Urothelium cell line (cell line): ENCODE results near the gene RAB3IL1.

ENCODE experiments used
- DNase-seq: peaks from one replicate; pipeline ENCODE4 v3.0.0; 2011; ENCODE audit warnings: low spot score, mixed read lengths
- FAIRE-seq: peaks from 2 replicates; lab custom pipeline; 2011; peaks lifted over from hg19 to GRCh38; lab: Jason Lieb, UNC

RAB3IL1 gene

DNA sequence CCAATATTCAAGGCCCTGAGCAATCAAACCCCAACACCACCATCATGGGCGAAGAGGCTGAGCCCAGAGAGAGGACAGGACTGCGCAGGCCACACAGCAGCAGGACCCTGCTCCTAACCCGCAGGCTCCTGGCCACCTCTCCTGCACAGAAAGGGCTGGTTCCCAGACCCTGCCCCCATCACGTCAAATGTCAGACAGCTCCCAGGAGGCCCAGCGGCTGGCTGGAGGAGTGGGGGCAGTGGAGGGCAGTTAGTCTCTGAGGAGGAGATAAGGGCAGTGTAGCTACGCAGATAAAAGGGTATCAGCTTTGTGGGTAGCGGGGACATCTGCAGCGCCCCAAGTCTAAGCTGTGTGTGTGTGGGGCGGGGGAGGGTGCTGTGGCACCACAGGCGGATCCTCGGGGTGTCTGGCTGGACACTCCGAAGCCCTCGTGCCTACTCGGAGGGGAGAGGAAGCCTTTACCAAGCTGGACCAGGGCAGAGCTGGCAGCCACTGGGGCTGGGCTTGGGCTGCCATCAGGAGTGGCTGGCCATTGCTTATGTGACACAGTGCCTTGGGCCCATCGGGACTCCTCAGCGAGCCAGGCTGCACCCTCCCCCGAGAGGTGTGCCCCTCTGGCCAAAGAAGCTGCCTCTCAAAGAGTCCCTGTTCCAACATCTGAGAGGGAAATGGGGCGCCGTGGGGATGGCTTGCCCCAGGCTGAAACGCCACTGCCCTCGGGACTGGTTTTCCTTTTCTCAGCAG lies 47.5 kb downstream of the RAB3IL1 start:
- no peak for DNase-seq

DNA sequence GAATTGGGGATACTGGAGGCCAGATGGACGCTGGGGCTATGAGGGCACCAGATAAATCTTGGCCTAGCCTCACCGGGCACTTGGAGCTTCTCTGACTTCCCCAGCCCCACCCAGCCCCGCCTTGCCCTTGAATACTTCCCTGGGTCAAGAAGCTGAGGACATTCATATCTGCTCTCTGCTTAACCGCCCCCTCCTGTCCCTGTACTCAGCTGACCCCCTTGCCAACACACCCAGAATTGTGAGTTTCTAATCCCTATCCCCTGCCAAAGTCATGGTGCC lies 48.0 kb downstream of the RAB3IL1 start:
- no peak for FAIRE-seq

More for the DNA sequence above, 47.5 kb downstream of the RAB3IL1 start:
- no peak for FAIRE-seq

DNA sequence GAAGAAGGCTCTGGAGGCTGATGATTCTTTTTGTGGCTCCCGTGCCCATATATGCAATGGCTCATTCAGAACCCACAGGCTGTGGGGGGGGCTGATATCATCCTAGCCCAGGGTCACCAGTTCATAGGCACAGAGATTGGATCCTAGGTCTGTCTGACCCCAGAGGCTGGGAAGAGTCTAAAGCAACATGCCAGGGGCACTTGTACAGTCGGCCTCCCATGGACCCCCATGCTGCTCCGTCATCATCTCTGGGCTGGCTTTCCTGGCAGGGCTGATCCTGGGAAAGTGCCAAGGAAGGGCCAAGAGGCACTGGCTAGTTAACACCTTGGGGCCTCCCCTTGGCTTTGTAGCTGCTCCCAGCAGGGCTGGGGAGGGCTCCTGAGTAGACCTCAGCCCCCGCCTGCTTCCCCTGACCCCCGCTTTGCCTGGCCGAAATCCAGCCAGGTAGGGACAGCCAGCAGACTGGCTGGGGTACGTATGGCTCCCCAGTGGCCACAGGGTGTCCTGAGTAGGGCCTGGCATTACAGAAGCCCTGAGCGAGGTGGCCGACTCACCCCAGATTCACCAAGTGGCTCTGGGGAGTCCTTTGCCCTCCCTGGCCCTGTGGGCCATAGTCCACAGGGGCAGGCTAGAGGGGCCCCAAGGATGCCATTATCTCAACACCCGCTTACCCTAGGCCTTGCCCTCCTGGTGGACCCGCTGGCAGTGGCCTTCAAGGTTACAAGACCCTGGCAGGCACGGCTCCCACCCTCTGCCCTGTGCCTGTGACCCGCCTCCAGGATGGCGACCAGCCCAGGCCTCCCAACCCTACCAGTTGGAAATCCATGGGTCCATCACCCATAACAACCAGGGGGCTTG lies 48.6 kb downstream of the RAB3IL1 start:
- FAIRE-seq (no peak), DNase-seq (no peak)

More for the DNA sequence above, 48.0 kb downstream of the RAB3IL1 start:
- DNase-seq: no peak

DNA sequence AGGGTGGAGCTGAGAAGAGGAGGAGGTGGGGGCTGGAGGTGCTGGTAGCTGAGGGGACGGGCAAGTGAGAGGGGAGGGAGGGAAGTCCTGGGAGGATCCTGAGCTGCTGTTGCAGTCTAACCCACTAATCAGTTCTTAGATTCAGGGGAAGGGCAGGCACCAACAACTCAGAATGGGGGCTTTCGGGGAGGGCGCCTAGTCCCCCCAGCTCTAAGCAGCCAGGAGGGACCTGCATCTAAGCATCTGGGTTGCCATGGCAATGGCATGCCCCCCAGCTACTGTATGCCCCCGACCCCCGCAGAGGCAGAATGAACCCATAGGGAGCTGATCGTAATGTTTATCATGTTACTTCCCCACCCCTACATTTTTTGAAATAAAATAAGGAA lies 50.4 kb downstream of the RAB3IL1 start:
- no peak for DNase-seq
- FAIRE-seq: no peak

DNA sequence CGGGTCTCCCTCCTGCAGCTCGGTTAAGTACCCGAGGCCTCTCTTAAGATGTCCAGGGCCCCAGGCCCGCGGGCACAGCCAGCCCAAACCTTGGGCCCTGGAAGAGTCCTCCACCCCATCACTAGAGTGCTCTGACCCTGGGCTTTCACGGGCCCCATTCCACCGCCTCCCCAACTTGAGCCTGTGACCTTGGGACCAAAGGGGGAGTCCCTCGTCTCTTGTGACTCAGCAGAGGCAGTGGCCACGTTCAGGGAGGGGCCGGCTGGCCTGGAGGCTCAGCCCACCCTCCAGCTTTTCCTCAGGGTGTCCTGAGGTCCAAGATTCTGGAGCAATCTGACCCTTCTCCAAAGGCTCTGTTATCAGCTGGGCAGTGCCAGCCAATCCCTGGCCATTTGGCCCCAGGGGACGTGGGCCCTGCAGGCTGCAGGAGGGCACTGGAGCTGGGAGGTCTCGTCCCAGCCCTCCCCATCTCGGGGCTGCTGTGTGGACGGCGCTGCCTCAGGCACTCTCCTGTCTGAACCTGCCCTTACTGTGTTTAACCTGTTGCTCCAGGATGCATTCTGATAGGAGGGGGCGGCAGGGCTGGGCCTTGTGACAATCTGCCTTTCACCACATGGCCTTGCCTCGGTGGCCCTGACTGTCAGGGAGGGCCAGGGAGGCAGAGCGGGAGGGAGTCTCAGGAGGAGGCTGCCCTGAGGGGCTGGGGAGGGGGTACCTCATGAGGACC lies 51.0 kb downstream of the RAB3IL1 start:
- no peak for DNase-seq
- no peak for FAIRE-seq

DNA sequence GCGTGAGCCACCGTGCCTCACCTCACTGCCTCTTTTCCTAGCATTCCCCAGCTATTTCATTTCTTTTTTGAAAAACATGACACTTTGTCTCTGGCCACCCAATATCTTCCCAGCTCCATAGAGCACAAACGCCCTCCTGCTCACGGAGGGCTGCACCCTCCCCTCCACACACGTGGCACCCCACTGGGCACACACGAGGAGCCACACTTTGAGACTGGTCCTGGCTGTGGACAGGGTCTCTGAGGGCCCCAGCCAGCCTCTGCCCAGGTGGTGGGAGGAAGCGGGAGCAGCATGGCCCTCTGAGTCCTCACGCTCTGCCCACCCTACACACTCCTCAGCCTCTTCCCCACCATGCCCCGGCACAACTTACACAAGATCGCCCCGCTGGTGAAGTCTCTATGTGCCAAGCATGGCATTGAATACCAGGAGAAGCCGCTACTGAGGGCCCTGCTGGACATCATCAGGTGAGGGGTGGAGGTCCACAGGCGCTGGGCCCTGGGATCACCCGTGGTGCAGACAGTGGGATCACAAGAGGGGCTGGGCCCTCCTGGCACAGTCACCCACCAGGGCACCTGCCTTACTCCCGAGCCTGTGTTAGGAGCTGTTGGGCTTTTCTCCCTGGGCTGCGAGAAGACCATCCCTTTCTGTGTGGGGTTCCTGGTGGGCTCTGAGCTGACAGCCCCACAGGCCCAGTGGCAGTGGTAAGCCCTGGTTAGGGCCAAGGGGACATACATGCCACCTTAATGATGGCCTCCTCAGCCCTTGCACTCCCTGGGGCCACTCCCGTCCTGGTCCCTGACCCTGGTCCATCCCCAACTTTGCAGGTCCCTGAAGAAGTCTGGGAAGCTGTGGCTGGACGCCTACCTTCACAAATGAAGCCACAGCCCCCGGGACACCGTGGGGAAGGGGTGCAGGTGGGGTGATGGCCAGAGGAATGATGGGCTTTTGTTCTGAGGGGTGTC lies 52.3 kb downstream of the RAB3IL1 start:
- DNase-seq (no peak), FAIRE-seq (no peak)

DNA sequence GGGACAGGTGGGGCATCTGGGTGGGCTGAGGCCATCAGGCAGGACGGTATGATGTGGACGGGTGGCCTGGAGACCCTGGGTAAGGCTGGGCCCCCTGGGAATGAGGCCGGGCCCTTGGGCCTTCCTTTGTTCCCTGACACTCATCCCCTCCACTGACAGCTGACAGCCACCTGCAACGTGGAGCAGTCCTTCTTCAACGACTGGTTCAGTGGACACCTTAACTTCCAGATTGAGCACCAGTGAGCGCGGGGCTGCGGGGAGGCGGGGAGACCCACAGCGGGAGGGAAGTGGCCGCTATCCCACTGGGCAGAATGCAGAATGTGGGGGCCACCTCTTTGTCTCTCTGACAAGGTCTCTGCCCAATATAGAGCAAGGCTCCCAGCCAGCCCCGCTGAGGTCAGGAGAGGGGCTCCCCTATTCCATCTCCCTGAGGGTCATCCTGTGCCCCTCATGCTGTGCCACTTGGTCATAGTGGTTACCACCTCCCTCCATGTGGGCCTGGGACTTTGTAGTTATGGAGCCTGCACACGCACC lies 53.8 kb downstream of the RAB3IL1 start:
- no peak for FAIRE-seq
- DNase-seq: no peak

DNA sequence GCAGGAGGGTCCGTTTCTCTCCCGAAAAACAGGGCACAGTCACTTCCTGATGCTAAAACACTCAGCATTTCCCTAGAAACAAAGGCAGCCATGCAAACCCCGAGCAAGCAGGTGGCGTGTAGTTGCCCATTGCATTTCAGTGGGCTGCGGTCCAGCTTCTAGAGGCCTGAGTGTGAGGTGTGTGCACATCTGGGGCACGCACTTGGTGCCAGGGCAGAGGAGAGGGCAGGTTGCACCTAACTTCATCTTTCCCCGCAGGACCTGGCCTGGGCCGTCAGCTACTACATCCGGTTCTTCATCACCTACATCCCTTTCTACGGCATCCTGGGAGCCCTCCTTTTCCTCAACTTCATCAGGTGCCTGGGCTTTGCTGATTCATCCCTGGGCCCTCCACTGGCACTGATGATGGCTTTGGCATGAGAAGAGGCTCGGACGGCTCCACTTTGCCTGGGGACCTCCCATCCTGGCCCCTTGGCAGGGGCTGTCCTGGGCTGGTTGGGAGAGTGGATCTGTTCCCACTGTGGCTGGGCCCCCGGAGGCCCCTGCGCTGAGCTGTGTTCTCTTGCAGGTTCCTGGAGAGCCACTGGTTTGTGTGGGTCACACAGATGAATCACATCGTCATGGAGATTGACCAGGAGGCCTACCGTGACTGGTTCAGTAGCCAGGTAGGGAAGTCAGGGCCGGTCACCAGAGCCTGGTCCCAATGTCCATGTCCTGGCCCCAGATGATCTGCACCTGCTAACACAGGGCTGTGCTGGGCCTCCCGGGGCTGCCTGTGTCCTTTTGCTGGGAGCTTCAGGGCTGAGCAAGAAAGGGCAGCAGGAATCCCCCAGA lies 54.4 kb downstream of the RAB3IL1 start:
- FAIRE-seq: no peak
- no peak for DNase-seq

DNA sequence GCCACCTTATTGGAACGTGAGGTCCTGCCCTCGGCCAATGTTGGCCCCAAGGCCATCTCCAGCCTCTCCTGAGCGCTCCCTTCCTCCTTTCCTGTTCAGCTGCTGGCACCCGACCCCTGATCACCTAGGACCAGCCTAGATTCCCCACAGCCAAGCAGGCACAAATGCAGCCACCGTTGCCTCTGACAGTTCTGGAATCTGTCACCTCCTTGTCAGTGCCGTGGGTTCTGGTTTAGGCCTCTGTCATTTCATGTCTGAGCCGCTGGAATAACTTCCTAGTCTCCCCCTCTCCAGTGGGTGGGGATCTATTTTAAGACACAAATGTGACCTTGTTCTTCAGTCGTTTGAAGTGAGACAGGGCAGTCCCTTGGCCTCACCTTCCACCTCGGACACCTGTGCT lies 55.7 kb downstream of the RAB3IL1 start:
- FAIRE-seq (no peak), DNase-seq (no peak)

DNA sequence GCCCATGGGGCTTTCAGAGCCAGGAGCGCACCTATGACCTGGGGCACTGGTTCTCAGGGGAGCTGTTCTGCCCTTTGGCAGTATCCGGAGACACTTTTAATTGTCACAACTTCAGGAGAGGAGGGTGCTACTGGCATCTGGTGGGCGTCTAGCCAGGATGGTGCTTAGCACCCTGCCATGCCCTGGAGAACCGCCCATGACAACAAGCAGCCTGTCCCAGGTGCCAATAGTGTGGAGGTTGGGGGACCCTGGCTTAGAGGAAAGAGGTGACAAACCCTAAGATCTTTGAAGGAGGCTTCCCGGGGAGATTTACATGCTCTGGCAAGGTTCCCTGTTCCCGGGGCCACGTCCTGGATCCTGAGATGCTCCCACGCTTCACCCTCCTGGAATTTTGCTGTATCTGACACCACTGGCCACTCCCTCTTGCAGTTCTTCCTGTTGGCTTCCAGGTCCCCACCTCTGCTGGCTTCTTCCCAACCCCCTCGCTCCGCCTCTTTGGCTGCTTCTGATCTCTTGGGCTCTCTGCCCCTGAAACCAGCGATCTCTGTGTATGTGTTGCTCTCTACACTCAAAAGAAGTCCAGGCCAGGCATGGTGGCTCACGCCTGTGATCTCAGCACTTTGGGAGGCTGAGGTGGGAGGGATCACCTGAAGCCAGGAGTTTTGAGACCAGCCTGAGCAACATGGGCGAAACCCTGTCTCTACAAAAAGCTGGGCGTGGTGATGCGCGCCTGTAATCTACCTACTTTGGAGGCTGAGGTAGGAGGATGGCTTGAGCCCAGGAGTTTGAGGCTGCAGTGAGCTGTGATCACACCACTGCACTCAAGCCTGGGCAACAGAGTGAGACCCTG lies 57.1 kb downstream of the RAB3IL1 start:
- no peak for FAIRE-seq
- no peak for DNase-seq

DNA sequence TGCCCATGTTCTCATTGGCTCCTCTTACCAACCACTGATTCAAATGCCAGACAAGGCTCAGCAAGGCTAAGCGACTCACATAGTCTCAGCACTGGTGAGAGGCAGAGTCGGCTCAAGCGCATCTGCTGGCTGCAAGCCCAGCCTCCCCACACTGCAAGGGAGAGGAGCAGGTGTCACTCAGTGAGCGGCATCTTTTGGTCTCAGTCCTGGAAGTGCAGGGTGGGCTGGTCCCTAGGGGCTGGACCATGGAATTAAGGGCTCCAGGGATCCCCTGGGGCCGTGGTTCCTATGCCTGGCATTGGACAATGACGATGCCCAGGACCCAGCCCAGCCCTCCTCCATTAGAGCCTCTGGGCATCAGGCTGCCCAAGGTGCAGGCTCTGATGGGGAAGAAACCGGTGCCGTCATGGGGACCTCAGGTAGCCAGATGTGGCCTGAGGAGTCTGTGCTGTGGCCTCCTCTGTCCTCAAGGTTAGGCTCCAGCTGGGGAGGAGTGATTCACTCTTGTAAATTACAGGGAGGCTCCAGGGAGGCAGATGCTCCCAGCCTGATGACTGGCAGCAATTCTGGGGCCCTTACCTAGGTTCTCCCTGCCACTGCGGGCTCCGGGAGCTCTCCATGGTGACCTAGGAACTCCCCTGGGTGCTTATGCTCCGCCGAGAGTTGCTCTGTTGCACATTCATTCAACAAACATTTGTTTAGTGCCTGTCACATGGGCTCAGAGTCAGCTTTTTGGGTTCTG lies 61.3 kb downstream of the RAB3IL1 start:
- FAIRE-seq: no peak
- no peak for DNase-seq

DNA sequence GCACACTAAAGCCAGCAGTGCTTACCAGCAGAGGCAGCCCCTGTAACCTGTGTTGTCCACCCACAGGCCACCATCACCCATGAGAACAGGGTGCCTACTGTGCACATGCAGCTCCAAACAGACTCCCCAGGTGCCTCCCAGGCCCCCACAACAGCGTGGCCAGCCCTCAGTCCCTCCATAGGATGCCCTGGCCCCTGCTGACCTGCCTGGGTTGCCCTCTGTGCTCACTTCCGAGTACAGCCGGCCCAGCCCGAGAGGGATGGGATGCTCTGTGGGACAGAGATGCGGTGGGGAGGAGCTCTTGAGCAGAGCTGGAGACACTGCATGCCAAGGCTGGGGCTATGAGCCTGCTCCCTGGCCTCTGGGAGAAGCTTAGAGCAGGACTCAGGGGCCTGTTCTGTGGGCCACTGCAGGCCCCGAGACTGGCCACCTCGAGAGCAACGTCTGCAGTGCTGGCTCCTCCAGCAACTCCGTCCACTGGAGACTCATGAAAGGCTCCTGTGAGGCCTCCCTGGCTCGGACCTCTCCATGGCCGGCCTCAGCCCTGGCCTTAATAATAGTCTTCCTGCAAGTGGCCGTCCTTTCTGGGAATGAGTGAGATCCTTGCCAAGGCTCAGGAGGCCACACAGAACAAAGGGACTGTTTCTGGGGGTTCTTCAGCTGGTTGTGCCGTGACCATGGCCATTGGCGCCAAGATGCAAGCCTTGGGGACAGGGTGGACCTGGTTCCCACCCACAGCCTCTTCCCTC lies 62.2 kb downstream of the RAB3IL1 start:
- FAIRE-seq (no peak), DNase-seq (no peak)

DNA sequence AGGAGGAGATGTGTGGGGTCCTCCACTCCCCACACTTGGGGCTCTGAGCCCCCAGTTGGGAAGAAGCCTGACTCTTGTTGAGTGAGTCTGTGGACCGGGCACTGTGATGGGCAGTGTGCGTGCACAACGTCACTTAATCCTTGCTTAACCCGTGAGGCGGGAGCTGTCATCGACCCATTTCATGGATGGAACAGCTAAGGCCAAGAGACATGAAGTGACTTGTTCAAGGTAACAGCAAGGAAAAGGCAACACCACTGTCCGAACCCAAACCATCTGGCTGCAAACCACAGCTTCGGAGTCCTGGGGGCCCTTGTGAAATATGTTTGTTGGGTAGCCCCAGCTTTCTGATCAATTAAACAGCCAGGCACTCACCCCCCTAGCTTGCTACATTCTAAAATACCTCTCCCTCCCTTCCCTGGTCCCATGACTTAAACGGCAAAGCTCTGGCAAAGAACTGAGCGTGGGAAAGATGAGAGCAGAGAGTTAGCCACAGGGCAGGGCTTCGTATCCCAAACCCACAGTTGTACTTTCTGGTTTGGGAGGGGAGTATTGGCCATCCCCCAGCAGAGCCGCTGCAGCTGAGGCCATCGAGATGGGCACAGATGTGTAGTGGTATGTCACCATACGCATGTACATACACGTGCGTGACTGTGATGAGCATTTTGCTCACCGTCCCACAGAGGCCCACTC lies 63.0 kb downstream of the RAB3IL1 start:
- FAIRE-seq (no peak), DNase-seq (no peak)

DNA sequence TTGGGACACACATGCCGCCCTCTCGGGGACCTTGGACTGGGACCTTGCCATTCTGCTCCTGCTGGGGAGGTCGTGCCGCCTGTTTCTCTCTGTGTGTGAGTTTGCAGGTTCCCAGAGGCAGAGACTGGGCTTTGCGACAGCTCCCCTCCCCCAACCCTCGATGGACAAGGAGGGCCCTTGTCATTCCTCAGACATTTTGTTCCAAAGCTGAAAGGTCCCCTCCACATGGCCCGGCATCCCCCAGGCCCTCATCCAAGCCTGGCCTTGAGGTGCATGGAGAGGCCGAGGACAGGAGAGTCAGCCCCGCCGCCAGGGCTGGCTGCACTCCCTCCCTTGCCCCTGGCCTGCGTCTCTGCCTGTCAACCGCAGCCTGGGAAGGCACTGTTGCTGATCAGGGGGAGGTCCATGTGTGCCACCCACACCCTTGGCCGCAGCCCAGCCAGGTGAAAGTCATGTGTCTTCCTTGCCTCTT lies 63.6 kb downstream of the RAB3IL1 start:
- no peak for FAIRE-seq
- DNase-seq: no peak

DNA sequence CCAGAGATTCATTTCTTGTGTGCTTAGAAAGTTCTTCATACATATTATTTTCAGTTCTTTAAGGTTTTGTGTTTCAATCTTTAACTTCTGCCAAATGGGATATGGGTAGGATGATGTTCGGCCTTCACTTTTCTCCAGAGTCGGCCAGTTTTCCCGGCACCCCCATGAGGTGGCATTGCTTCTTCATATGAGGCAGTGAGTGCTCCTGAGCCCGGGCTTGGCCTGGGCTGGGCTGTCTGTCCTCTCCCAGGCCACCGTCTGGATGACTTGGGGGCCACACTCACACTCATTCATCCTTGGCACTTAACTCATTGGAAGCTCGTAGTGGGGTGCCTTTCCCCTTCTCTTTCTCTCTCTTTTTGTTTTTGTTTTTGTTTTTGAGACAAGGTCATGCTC lies 65.5 kb downstream of the RAB3IL1 start:
- DNase-seq: no peak
- no peak for FAIRE-seq

DNA sequence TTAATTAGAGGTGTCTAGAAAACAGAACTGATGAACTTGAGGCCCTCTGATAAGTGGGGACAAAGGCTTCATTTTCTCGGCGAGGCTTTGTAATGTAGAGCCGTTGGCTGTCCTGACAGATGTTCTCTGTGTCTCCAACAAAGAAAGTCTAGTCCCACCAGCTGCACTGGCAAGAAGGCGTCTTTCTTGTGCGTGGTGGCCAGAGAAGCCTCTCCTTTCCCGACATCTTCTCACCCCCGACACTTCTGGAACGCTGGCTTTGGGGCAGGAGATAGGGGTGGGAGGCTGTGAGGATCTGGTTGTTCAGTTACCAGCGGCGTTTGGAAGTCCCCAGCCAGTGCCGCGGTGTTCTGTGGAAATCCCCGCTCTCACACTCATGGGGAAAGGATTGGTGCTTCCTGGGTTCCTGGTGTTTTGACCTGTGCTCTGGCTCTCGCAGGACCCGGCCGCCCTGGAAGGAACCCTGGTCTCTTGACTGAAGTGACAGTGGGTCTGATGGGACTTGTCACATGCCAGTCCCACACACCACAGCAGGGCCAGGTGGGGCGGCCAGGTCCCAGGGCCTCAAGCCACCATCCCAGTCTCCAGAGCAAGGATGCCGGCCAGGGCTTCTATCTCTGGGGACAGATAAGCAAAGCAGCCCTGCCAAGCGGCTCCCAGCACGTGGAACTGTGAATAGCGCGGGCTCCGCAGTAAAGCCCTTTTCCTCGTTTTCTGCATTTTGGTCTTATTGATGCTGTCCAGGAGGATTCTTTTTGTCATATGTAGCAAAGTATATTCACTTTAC lies 66.1 kb downstream of the RAB3IL1 start:
- DNase-seq (no peak), FAIRE-seq (no peak)
